Measurements from ENCODE around the gene LRRC3.

GRCh38 chr21:44434936-44435635 lies 20.2 kb upstream of the LRRC3 start:
- TF ChIP-seq CTCF (conservative IDR thresholded peaks at IDR 0.05; ENCODE audit: low read length) (no peak), EZH2phosphoT487 (IDR thresholded peaks at IDR 0.05; ENCODE audit: borderline replicate concordance, low read depth, low read length) (no peak)
